SJSA1 (cell line): ENCODE measurements around the gene CYB5D1. TPM values are rescaled to one million over a fixed set of nuclear protein-coding genes. Genes with fewer than 3 reads are reported as not detected.
"Not testable (repeated sequence)": the region's sequence is repeated elsewhere in the genome, so short reads cannot be mapped to it uniquely, and the experiment has no call there.

Experiments
- DNase-seq, 2 experiments: peaks; one replicate each; pipeline ENCODE4 v3.0.0-alpha.2; 2015 to 2020; ENCODE audit warnings: low spot score in 2 of 2, low read depth in 1 of 2
- H3K27ac ChIP-seq: fragments of 250-450 bp; sonication (Bioruptor Pico); 2 replicates; pipeline ENCODE4 v1.5.1; 2020; ENCODE audit warnings: mild to moderate bottlenecking, moderate library complexity
- H3K27me3 ChIP-seq: fragments of 250-450 bp; sonication (Bioruptor Pico); replicated peaks from 2 replicates; pipeline ENCODE4 v1.5.1; 2020; ENCODE audit warnings: mild to moderate bottlenecking, moderate library complexity
- H3K36me3 ChIP-seq: fragments of 250-450 bp; sonication (Bioruptor Pico); 2 replicates; pipeline ENCODE4 v1.5.1; 2020; ENCODE audit warnings: mild to moderate bottlenecking
- H3K4me1 ChIP-seq: fragments of 250-450 bp; sonication (Bioruptor Pico); replicated peaks from 2 replicates; pipeline ENCODE4 v1.6.1; 2021; ENCODE audit warnings: mild to moderate bottlenecking
- H3K4me3 ChIP-seq: fragments of 250-450 bp; sonication (Bioruptor Pico); 2 replicates; pipeline ENCODE4 v1.5.1; 2020; ENCODE audit warnings: mild to moderate bottlenecking
- H3K9me3 ChIP-seq: fragments of 250-450 bp; sonication (Bioruptor Pico); replicated peaks from 2 replicates; pipeline ENCODE4 v1.5.1; 2020; ENCODE audit warnings: mild to moderate bottlenecking
- total RNA-seq: library from RNA; depleted of rRNA; stranded (reverse); fragments of >200 nt; shearing (Covaris generic); gene quantifications from 2 replicates; pipeline ENCODE4 v1.2.3, GENCODE V29; 2014; rRNA removed

The CYB5D1 gene
- total RNA-seq = 2.6 and 2.8 TPM in 2 replicates

GRCh38 chr17:7857713-7858521, at the start of gene CYB5D1:
CYB5D1 (plus strand) TSS chr17:7858003; CDS start chr17:7858135, 132 bp downstream.
- no peaks in the 10 kb centered on the region for H3K9me3 ChIP-seq
- peaks cover 15% of the 10 kb centered on the region for H3K36me3 ChIP-seq
- peaks cover 26% of the 10 kb centered on the region for H3K4me1 ChIP-seq
- H3K27ac ChIP-seq = peak within 1 kb of the TSS; percentile 89
- H3K4me3 ChIP-seq = peak within 1 kb of the TSS; percentile 48
- no peaks in the 10 kb centered on the region for H3K27me3 ChIP-seq
- peak; percentile 91 to 98 for DNase-seq

GRCh38 chr17:7809086-7809790, 48.6 kb upstream of the CYB5D1 start:
- H3K9me3 ChIP-seq = no peaks in the 10 kb centered on the region
- H3K27ac ChIP-seq = no peak overlapping the region
- H3K27me3 ChIP-seq = peaks cover 22% of the 10 kb centered on the region
- no peak overlapping the region for H3K4me3 ChIP-seq
- no peak for DNase-seq
- no peaks in the 10 kb centered on the region for H3K4me1 ChIP-seq
- H3K36me3 ChIP-seq = no peaks in the 10 kb centered on the region

GRCh38 chr17:7809791-7810343, 47.9 kb upstream of the CYB5D1 start:
- H3K9me3 ChIP-seq, H3K4me1 ChIP-seq, H3K4me3 ChIP-seq, H3K36me3 ChIP-seq, H3K27ac ChIP-seq, DNase-seq: not testable (repeated sequence)
- H3K27me3 ChIP-seq = peaks cover 22% of the 10 kb centered on the region

- Histone ChIP-seq H3K36me3 (no peaks in the 10 kb centered on the region), H3K4me1 (no peaks in the 10 kb centered on the region), H3K9me3 (no peaks in the 10 kb centered on the region), H3K27me3 (peaks cover 22% of the 10 kb centered on the region), H3K27ac (no peak overlapping the region), H3K4me3 (no peak overlapping the region)
- no peak for DNase-seq
Observed at GRCh38 chr17:7811251-7811650, 46.6 kb upstream of the CYB5D1 start.

- H3K4me3 ChIP-seq = no peak overlapping the region
- H3K9me3 ChIP-seq = no peaks in the 10 kb centered on the region
- peaks cover 19% of the 10 kb centered on the region for H3K27me3 ChIP-seq
- DNase-seq = no peak
- H3K27ac ChIP-seq = no peak overlapping the region
- H3K4me1 ChIP-seq = no peaks in the 10 kb centered on the region
- no peaks in the 10 kb centered on the region for H3K36me3 ChIP-seq
Observed at GRCh38 chr17:7814969-7815368, 42.8 kb upstream of the CYB5D1 start.

- Histone ChIP-seq H3K4me1 (no peaks in the 10 kb centered on the region), H3K27ac (no peak overlapping the region), H3K4me3 (no peak overlapping the region), H3K9me3 (no peaks in the 10 kb centered on the region), H3K27me3 (peaks cover 8% of the 10 kb centered on the region), H3K36me3 (no peaks in the 10 kb centered on the region)
- no peak for DNase-seq
Observed at GRCh38 chr17:7816926-7817642, 40.7 kb upstream of the CYB5D1 start.

- Histone ChIP-seq H3K9me3 (no peaks in the 10 kb centered on the region), H3K4me1 (no peaks in the 10 kb centered on the region), H3K36me3 (no peaks in the 10 kb centered on the region), H3K27me3 (peaks cover 8% of the 10 kb centered on the region), H3K27ac (no peak overlapping the region), H3K4me3 (no peak overlapping the region)
- DNase-seq = no peak
Observed at GRCh38 chr17:7817643-7817964, 40.2 kb upstream of the CYB5D1 start.

GRCh38 chr17:7818026-7818425, 39.8 kb upstream of the CYB5D1 start:
- H3K4me3 ChIP-seq = no peak overlapping the region
- H3K9me3 ChIP-seq = no peaks in the 10 kb centered on the region
- H3K27ac ChIP-seq = no peak overlapping the region
- H3K36me3 ChIP-seq = no peaks in the 10 kb centered on the region
- H3K4me1 ChIP-seq = no peaks in the 10 kb centered on the region
- no peak for DNase-seq
- peaks cover 8% of the 10 kb centered on the region for H3K27me3 ChIP-seq

- Histone ChIP-seq H3K4me3 (no peak overlapping the region), H3K36me3 (no peaks in the 10 kb centered on the region), H3K27ac (no peak overlapping the region), H3K9me3 (no peaks in the 10 kb centered on the region), H3K4me1 (no peaks in the 10 kb centered on the region), H3K27me3 (peaks cover 4% of the 10 kb centered on the region; the same call in 1 of the 2 replicates)
- no peak for DNase-seq
Observed at GRCh38 chr17:7818746-7819645, 38.8 kb upstream of the CYB5D1 start.

- H3K27me3 ChIP-seq = peaks cover 4% of the 10 kb centered on the region; the same call in 1 of the 2 replicates
- no peak overlapping the region for H3K27ac ChIP-seq
- no peaks in the 10 kb centered on the region for H3K36me3 ChIP-seq
- no peak for DNase-seq
- H3K9me3 ChIP-seq = no peaks in the 10 kb centered on the region
- H3K4me3 ChIP-seq = no peak overlapping the region
- no peaks in the 10 kb centered on the region for H3K4me1 ChIP-seq
Observed at GRCh38 chr17:7820231-7820630, 37.6 kb upstream of the CYB5D1 start.

- H3K27me3 ChIP-seq = peaks cover 4% of the 10 kb centered on the region
- no peak overlapping the region for H3K27ac ChIP-seq
- H3K9me3 ChIP-seq = no peaks in the 10 kb centered on the region
- DNase-seq = no peak
- H3K4me1 ChIP-seq = no peaks in the 10 kb centered on the region
- no peak overlapping the region for H3K4me3 ChIP-seq
- no peaks in the 10 kb centered on the region for H3K36me3 ChIP-seq
Observed at GRCh38 chr17:7822126-7822525, 35.7 kb upstream of the CYB5D1 start.

GRCh38 chr17:7823581-7824001, 34.2 kb upstream of the CYB5D1 start:
- no peak for DNase-seq
- no peaks in the 10 kb centered on the region for H3K36me3 ChIP-seq
- no peaks in the 10 kb centered on the region for H3K9me3 ChIP-seq
- no peak overlapping the region for H3K27ac ChIP-seq
- peaks cover 4% of the 10 kb centered on the region for H3K27me3 ChIP-seq
- H3K4me3 ChIP-seq = no peak overlapping the region
- no peaks in the 10 kb centered on the region for H3K4me1 ChIP-seq
